Retina (tissue), 1 donor: ENCODE results near the gene DCTN3.
"Not testable (repeated sequence)": the region's sequence is repeated elsewhere in the genome, so short reads cannot be mapped to it uniquely, and the experiment has no call there.

Experiments
- DNase-seq: peaks from one replicate; pipeline ENCODE4 v3.0.0-alpha.2; 2016

The DCTN3 gene

DNA sequence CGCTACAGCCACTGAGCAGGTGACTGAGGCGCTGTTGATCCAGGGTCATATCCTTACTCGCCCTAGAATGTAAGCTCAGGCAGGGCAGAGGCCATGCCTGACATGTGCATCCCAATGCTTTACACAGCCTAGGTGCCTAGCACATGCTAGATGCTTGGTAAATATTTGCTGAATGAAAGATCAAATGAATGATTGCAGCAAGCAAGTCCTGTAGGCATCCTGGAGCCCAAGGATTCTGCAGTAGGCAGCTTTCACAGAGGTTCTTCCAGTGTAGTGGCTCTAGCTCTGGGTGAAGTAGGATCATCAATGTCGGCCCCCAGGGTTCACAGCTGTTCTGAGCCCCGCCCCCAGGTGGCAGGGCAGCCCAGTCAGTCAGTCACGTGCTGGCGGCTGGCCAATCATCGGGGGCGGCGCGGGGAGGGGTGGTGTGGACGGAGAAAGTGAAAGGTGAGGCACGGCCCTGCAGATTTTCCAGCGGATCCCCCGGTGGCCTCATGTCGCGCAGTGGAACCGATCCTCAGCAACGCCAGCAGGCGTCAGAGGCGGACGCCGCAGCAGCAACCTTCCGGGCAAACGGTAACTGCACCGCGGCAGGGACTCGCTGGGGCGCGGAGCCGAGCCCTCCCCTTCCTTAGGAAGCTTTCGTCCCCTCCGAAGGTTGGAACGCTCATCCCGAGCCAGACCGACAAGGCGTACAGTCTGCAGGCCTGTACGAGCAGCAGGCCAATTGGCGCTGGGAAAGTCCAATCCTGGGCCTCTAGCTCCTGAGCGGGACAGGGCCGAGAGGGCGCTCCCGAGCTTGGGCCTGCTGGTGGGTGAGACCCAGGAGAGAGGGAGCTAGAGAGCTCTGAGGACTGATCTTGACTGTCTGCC, 26.2 kb upstream of the DCTN3 start, which contains the start of gene GALT:
TSS of gene GALT (plus strand) at position 465 of the 873 bp plus-strand sequence. CDS start at position 495, 30 bp downstream.
- DNase-seq = peak; percentile 96

GRCh38 chr9:34644766-34645314, 24.5 kb upstream of the DCTN3 start:
- DNase-seq = no peak

GRCh38 chr9:34642679-34643078, 22.4 kb upstream of the DCTN3 start:
- no peak for DNase-seq

GRCh38 chr9:34639322-34639721, 19.0 kb upstream of the DCTN3 start:
- not testable (repeated sequence) for DNase-seq

DNA sequence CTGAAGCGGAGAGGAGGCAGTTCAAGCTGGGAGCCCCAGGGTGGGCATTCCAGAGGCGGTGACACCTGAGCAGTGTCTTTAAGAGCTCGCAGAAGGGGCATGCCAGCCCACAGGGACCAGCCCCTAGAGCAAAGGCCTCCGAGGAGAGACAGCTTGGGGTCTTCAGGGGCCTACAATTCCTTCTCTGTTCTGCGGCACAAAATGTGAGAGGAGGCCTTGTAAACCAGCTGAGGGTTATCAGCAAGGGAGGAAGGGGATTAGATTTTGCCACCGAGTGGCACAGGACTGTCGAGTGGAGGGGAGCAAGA, 17.8 kb upstream of the DCTN3 start:
- no peak for DNase-seq

DNA sequence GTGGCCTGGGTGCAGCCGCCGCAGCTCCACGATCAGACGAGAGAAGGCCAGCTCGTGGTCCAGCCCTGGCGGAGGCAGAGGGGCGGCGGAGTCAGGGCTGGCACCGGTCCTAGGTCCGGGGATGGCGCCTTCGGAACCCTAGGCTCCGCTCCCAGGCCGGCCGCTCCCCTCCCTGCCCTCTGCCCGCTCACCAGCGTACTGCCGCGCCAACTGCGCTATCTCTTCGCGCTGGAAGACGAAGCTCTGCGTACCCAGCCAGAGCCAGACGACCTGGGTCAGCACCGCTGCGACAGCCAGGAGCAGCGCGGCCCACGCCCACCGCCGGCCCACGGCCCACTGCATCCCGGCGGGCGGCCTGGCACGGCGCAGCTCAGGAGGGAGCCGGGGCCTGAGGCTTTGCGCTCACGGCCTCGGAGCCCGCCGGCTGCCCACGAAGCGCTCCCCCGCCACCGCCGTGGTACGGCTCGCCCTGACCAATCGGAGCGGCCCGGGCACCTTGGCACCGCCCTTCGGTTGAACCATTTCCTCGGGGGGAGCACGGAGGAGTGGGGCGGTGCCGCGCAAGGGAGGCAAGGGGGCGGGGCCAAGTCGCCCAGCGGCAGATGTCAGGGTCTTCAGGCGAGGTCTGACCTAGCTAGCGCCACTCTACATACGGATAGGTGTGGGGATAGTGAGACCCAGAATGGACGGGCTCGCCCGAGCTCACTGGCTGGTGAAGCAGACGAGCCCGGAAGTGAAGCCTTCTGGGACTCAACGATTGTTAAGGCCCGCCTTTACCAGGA, 17.3 kb upstream of the DCTN3 start, which contains the start of gene SIGMAR1:
TSS of gene SIGMAR1 (minus strand) at position 432 of the 782 bp plus-strand sequence. CDS start at position 342, 90 bp downstream.
- peak; percentile 96 for DNase-seq

- DNase-seq = no peak
Measured at GRCh38 chr9:34636791-34637355, 16.6 kb upstream of the DCTN3 start.

DNA sequence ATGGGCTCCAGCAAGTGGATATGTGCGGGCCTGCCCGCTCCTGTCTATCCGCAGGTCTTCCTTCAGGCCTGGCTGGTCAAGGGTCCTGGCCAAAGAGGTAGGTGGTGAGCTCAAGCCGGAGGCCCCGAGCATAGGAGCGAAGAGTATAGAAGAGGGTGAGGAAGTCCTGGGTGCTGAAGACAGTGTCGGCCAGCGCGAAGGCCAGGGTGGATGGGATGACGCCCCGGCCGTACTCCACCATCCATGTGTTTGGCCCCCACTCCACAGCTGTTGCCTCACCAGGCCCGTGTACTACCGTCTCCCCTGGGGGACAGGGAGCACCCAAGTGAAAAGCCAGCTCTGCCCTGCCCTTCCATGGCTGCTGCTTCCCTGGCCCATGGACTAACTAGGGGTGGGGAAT, 15.3 kb upstream of the DCTN3 start:
- no peak for DNase-seq

- DNase-seq = peak; percentile 2
Measured at GRCh38 chr9:34634551-34635248, 14.4 kb upstream of the DCTN3 start.

DNA sequence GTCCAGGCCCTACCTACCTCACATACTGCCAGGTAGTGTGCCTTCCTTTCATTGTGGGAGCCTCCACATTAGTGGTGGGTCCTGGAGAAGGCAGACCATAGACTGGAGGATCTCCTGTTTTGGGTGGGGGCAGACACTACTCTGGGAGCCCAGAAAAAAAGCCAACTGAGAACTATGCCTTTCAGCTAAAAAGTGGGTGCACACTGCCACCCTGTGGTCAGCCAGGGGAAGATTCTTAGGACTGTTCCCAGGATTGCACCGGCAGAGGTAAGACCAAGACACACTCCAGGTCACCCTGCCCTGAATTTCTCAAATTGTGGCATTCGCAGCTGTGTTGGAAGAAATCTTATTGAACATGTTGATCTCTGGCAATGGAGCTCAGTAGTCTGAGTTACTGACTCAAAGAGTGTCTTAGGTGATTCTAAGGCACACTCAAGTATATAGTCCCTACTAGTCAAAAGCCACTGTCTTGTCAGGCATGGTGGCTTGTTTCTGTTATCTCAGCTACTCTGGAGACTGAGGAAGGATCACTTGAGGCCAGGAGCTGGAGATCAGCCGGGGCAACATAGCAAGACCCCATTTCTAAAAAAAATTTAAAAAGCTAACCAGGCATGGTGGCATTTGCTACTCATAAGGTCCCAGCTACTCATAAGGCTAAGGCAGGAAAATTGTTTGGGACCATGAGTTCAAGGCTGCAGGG, 13.7 kb upstream of the DCTN3 start:
- DNase-seq = peak; percentile 79

DNA sequence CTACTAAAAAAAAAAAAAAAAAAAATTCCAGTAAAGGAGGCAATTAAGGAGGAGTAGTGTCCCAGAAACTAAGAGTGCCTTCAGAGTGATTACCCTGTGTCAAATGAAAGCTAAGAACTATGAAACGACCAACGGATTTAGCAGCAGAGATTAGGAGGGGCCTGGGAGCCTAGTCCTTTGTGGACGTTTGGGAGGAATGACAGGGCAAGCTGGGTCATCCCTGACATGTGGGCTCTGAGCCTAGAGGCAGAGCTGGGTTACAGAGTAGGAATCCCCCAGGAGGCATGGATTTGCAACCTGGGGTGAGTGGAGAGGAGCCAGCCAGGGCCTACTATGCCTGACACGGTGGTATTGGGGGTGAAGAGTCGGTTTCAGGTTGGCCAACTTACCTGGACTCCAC, 12.9 kb upstream of the DCTN3 start:
- DNase-seq = no peak

DNA sequence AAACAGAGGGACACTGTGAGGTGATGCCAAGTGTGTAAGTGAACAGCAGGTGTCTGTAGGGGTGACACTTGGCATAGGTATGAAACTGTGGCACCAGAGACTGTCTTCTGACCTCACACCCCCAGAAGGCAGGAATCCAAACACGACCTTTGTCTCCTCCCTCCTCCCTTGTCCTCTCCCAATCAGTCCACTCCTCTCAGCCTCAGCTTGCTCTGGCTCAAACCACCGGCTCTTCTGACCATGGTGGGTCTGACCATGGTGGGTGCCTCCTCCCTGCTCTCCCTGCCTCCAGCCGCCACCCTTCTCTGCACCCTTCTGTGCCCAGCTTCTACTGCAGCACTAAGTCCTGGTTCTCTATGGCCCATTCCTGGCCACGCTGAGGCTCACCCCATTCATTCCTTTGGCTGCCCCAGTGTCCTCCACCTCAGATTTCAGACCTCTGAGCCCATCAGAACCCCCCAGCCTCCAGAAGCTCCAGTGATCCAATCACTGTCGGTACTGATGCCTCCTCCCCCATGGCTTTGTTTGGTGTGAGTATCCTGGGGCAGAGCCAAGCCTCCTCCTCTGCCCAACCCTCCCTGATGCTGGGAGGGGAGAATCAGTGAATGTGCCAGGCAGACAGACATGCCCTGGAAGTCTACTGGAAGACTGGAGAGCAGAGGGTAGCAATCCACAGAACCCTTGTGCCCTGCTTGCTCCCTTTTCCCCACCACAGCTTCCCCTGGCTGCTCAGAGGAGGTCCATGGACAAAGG, 10.3 kb upstream of the DCTN3 start:
- no peak for DNase-seq

GRCh38 chr9:34629491-34629808, 9.2 kb upstream of the DCTN3 start:
- DNase-seq = no peak

GRCh38 chr9:34628656-34629490, 8.6 kb upstream of the DCTN3 start, which contains the start of gene ARID3C:
TSS of gene ARID3C (minus strand) at chr9:34629066. CDS start at chr9:34628014, 1,052 bp downstream.
- DNase-seq = peak; percentile 32

- DNase-seq = no peak
Measured at GRCh38 chr9:34627716-34628655, 7.7 kb upstream of the DCTN3 start.

DNA sequence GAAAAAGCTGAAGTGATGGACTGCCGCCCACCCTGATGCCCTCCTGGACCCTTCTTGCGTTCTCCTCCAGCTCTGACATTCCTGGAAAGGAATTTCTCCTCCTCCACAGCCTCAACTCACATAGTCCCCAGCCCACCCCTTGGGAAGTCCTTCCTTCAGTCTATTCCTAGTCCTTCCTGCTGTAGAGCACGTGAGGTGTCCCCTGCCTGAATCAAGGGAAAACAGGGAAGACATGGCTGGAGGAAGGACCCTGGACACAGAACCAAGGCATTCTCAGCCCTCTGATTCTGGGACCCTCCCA, 4.8 kb upstream of the DCTN3 start:
- DNase-seq = no peak

DNA sequence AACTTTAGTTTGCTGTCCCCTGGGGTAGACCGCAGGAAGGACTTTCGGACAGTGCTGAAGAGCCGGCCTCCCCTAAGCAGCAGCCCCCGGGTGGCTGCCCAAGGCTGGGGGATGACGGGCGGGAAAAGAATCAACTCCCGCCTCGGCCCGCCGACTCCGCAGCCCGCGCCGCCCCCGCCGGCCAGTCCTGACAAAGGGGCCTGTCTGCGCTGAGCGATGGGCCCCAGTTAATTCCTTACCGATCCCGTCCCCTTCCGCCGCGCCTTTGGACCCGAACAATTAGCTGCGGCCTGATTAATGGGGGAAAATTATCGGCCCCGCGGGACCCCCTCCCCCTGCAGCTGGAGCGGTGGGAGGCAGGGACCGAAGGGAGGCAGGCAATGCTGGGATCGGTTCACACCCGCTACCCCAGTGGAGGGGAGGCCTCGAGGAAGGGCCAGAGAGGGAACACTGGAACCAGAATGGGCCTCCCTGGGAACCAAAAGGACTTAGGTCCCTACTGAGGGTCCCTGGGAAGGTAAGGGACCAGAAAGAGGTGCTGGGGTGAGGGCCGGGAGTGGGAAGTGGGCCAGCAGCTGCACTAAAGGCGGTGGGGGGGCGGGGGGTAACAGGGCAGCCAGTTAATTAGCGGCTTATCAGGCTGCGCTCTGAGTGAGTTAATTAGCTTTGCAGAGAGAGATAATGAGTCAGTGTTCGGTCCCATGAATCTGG, 4.3 kb upstream of the DCTN3 start:
- DNase-seq = peak; percentile 70

DNA sequence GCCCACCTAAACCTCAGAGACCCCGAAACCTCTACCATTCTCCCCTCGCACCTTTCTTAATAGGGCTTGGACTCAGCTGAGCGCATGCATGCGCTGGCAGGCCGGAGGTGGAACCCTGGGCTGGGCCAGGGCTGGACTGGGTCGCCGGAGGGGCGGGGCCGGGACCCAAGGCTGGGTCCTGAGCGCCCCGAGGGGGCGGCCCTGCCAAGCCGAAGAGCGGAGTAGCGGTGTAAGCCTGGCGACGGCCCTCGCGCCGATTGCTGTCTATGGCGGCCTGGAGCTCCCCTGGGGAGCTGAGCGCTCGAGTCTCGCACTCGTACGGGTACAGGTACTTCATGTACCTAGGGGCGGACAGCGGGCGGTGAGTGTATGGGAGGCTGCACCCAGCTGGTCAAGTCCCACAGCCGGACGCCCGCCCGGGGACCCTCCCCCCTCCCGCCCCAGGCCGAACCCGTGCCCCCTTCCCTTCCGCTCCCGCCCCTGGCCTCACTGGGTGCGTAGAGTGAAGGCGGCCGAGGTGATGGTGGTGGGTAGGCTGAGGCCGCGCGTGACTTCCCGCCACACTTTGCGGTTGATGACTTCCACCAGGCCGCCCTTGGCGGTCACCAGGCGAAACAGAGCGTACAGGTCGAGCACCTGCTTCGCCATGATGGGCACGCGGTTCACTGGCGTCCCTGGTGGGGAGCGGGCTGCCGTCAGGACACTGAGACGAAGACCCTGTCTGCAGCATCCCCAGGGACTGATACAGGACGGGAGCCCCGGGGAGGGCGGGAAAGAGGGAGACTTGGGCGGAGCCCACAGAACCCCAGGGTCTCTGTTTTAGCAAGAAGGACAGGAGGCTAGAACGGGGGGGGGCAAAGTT, 3.3 kb upstream of the DCTN3 start:
- peak; percentile 42 for DNase-seq
